ENCODE measurements around the gene PPARA. TPM values are rescaled to one million over a fixed set of nuclear protein-coding genes. Genes with fewer than 3 reads are reported as not detected.

PPARA gene
- total and polyA plus RNA-seq, 2 experiments from 2014 or later: 4.7 to 12.6 TPM

GRCh38 chr22:46116491-46116958 is 33.8 kb upstream of the PPARA start:
- Mint-ChIP-seq H3K4me1 (no peaks in the 10 kb centered on the region; the same call in 2 of the 3 replicates), H3K27me3 (ENCODE audit: insufficient read depth, low read depth, poor library complexity) (peaks cover 9% of the 10 kb centered on the region), H3K4me3 (no peak overlapping the region; the same call in 2 of the 3 replicates), H3K9me3 (no peaks in the 10 kb centered on the region), H3K27ac (no peak overlapping the region), H3K36me3 (ENCODE audit: low read depth) (no peaks in the 10 kb centered on the region)
- no peaks in the 10 kb centered on the region for H3F3A ChIP-seq (replicated peaks; ENCODE audit: low read depth)
- H4K20me1 ChIP-seq (replicated peaks; ENCODE audit: insufficient read depth): no peaks in the 10 kb centered on the region
- H3K79me2 ChIP-seq (replicated peaks; ENCODE audit: insufficient read depth): no peaks in the 10 kb centered on the region
- no peak overlapping the region; the same call in 1 of the 2 replicates for H3K4me3 ChIP-seq
- peak overlapping the region; percentile 57; the same call in 1 of the 2 replicates for H3K4me2 ChIP-seq
- no peaks in the 10 kb centered on the region for H3K9me2 ChIP-seq (ENCODE audit: insufficient read depth)
- no peaks in the 10 kb centered on the region for H3K36me3 ChIP-seq (ENCODE audit: insufficient read depth)
- ATAC-seq (peak; percentile 84), DNase-seq (ENCODE audit: low spot score) (peak; percentile 92)
- peak overlapping the region; percentile 90 for H2AFZ ChIP-seq
- H3K27ac ChIP-seq (ENCODE audit: low read depth): no peak overlapping the region
- no peak for TF ChIP-seq ZNF114 (CRISPR knock-in tag; IDR thresholded peaks at IDR 0.05)
- TF ChIP-seq CTCF (conservative IDR thresholded peaks at IDR 0.05; ENCODE audit: low read depth in 2 of 2): peak; percentile 74 to 91
- H3K4me1 ChIP-seq (ENCODE audit: insufficient read depth): no peaks in the 10 kb centered on the region
- no peaks in the 10 kb centered on the region for H3K27me3 ChIP-seq (ENCODE audit: insufficient read depth)

DNA sequence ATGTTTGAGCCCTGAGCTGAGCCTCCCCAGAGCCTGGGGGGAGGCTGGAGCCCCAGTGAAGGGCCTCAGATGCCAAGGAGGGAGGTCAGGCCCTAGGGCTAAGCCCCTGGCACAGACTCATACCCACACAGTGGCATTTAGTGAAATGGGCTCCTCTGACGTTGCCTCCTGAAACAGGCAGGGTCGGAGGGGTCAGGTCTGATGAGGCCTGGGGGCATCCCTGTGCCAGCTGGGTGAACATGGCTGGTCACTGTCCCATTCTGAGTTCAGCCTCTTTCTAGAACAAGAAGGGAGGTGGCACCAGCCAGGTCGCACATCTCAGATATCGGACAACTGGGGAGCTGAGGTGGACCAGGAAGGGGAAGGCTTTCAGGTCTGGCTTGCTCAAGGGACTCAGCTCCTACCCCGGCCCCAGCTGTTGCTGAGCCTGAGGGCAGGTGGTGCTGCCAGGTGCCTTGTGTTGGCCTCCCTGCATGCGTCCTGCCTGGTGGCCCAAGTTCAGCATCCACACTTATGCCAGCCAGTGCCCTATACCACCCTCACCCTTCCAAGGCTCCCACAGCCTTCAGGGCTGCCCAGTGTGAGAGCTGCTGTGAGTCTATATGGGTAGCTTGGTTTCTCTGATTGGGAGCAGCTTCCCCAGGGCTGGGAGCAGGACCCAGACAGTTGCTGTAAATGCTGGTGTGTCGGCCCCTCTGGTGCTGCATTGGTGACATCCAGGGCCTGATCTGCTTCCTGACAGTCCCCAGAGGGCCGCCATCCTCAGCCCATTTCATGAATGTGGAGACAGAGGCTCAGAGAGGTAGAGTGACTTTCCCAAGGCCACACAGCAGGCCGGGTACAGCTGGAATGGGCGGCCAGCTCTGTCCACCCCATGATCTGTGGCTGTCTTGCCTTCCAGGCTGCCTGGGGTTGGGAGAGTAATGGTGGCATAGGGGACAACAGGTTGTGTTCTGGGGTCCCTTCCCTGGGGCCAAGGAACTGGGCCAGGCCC is 32.8 kb upstream of the PPARA start:
- Histone ChIP-seq H3F3A (replicated peaks; ENCODE audit: low read depth) (no peaks in the 10 kb centered on the region), H3K9me2 (ENCODE audit: insufficient read depth) (no peaks in the 10 kb centered on the region), H3K27me3 (ENCODE audit: insufficient read depth) (no peaks in the 10 kb centered on the region), H3K4me3 (no peak overlapping the region), H3K36me3 (ENCODE audit: insufficient read depth) (no peaks in the 10 kb centered on the region), H3K27ac (ENCODE audit: low read depth) (no peak overlapping the region), H3K4me2 (no peak overlapping the region), H2AFZ (no peak overlapping the region), H3K79me2 (replicated peaks; ENCODE audit: insufficient read depth) (no peaks in the 10 kb centered on the region), H3K4me1 (ENCODE audit: insufficient read depth) (no peaks in the 10 kb centered on the region), H4K20me1 (replicated peaks; ENCODE audit: insufficient read depth) (no peaks in the 10 kb centered on the region)
- no peak for ATAC-seq
- H3K4me3 Mint-ChIP-seq: no peak overlapping the region
- no peaks in the 10 kb centered on the region for H3K9me3 Mint-ChIP-seq
- peaks cover 9% of the 10 kb centered on the region for H3K27me3 Mint-ChIP-seq (ENCODE audit: insufficient read depth, low read depth, poor library complexity)
- no peaks in the 10 kb centered on the region for H3K4me1 Mint-ChIP-seq
- no peaks in the 10 kb centered on the region for H3K36me3 Mint-ChIP-seq (ENCODE audit: low read depth)
- DNase-seq (ENCODE audit: low spot score): no peak
- H3K27ac Mint-ChIP-seq: no peak overlapping the region
- TF ChIP-seq EZH2phosphoT487 (IDR thresholded peaks at IDR 0.05; ENCODE audit: unreplicated experiment) (no peak), NANOG (IDR thresholded peaks at IDR 0.05; ENCODE audit: borderline replicate concordance) (no peak), ZNF114 (CRISPR knock-in tag; IDR thresholded peaks at IDR 0.05) (no peak), POLR2AphosphoS5 (IDR thresholded peaks at IDR 0.05; ENCODE audit: low read depth) (no peak)
- TF ChIP-seq, protein P1, sequence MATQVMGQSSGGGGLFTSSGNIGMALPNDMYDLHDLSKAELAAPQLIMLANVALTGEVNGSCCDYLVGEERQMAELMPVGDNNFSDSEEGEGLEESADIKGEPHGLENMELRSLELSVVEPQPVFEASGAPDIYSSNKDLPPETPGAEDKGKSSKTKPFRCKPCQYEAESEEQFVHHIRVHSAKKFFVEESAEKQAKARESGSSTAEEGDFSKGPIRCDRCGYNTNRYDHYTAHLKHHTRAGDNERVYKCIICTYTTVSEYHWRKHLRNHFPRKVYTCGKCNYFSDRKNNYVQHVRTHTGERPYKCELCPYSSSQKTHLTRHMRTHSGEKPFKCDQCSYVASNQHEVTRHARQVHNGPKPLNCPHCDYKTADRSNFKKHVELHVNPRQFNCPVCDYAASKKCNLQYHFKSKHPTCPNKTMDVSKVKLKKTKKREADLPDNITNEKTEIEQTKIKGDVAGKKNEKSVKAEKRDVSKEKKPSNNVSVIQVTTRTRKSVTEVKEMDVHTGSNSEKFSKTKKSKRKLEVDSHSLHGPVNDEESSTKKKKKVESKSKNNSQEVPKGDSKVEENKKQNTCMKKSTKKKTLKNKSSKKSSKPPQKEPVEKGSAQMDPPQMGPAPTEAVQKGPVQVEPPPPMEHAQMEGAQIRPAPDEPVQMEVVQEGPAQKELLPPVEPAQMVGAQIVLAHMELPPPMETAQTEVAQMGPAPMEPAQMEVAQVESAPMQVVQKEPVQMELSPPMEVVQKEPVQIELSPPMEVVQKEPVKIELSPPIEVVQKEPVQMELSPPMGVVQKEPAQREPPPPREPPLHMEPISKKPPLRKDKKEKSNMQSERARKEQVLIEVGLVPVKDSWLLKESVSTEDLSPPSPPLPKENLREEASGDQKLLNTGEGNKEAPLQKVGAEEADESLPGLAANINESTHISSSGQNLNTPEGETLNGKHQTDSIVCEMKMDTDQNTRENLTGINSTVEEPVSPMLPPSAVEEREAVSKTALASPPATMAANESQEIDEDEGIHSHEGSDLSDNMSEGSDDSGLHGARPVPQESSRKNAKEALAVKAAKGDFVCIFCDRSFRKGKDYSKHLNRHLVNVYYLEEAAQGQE (IDR thresholded peaks at IDR 0.05; ENCODE audit: unreplicated experiment): no peak
- TF ChIP-seq, protein P2, sequence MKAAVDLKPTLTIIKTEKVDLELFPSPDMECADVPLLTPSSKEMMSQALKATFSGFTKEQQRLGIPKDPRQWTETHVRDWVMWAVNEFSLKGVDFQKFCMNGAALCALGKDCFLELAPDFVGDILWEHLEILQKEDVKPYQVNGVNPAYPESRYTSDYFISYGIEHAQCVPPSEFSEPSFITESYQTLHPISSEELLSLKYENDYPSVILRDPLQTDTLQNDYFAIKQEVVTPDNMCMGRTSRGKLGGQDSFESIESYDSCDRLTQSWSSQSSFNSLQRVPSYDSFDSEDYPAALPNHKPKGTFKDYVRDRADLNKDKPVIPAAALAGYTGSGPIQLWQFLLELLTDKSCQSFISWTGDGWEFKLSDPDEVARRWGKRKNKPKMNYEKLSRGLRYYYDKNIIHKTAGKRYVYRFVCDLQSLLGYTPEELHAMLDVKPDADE (IDR thresholded peaks at IDR 0.05): no peak

Measured in GM23338 (cell line).